AML-193 (cell line): Measurements from ENCODE around the gene CCL7.
A peak's percentile ranks its signal among the peaks of the same experiment; 100 is the strongest.

ENCODE experiments used
- DNase-seq, 2 experiments: peaks; one replicate each; lab custom pipeline; 2025; lab: John Stamatoyannopoulos, UW

Gene CCL7

GRCh38 chr17:34287875-34288274, 17.9 kb downstream of the CCL7 start:
- no peak for DNase-seq

GRCh38 chr17:34290586-34290985, 20.6 kb downstream of the CCL7 start:
- no peak for DNase-seq

GRCh38 chr17:34291721-34292348, 21.8 kb downstream of the CCL7 start:
- DNase-seq, result no peak

GRCh38 chr17:34299027-34299426, 29.0 kb downstream of the CCL7 start:
- DNase-seq, result no peak

GRCh38 chr17:34299956-34300577, 30.0 kb downstream of the CCL7 start:
- DNase-seq, result no peak

GRCh38 chr17:34300652-34301370, 30.8 kb downstream of the CCL7 start:
- no peak for DNase-seq

GRCh38 chr17:34301986-34302385, 32.0 kb downstream of the CCL7 start:
- no peak for DNase-seq

- DNase-seq, result no peak
These were observed 32.6 kb downstream of the CCL7 start for GRCh38 chr17:34302636-34303035.

- DNase-seq, result no peak
These were observed 33.6 kb downstream of the CCL7 start for GRCh38 chr17:34303606-34304005.

GRCh38 chr17:34305061-34305460, 35.0 kb downstream of the CCL7 start:
- DNase-seq, result no peak

GRCh38 chr17:34305606-34306005, 35.6 kb downstream of the CCL7 start:
- DNase-seq, result no peak

GRCh38 chr17:34306466-34306865, 36.4 kb downstream of the CCL7 start:
- DNase-seq, result no peak

GRCh38 chr17:34307110-34307509, 37.1 kb downstream of the CCL7 start:
- peak; percentile 56 to 62 for DNase-seq

GRCh38 chr17:34308371-34308770, 38.4 kb downstream of the CCL7 start:
- peak; percentile 26 to 38 for DNase-seq

- no peak for DNase-seq
These were observed 41.3 kb downstream of the CCL7 start for GRCh38 chr17:34311291-34311690.

GRCh38 chr17:34312080-34312479, 42.1 kb downstream of the CCL7 start:
- no peak for DNase-seq

GRCh38 chr17:34313164-34313563, 43.1 kb downstream of the CCL7 start:
- DNase-seq, result no peak

GRCh38 chr17:34314279-34314678, 44.3 kb downstream of the CCL7 start:
- peak; percentile 75 to 79 for DNase-seq

- DNase-seq, result peak; percentile 48 to 53
These were observed 48.5 kb downstream of the CCL7 start for GRCh38 chr17:34318474-34318873.

- DNase-seq, result no peak
These were observed 49.0 kb downstream of the CCL7 start, which contains the start of gene CCL8 for GRCh38 chr17:34319039-34319483. Gene CCL8 (plus strand): TSS chr17:34319435. CDS start chr17:34319502, 67 bp downstream.
